K562 (cell line): ENCODE results near the gene MBP.

Experiments used
- CTCF ChIP-seq, 3 experiments: IDR thresholded peaks in 2 of 3; conservative IDR thresholded peaks in 1 of 3; 2 replicates each; pipeline ENCODE4 v1.5.1; 2011 to 2012; ENCODE audit warnings: low read length in 3 of 3, mild to moderate bottlenecking in 3 of 3, control low read depth in 2 of 3, improper control_type of control experiment in 1 of 3, inconsistent platforms in 1 of 3, low read depth in 1 of 3, mixed read lengths in 1 of 3, moderate library complexity in 1 of 3; ENCODE audit not compliant: insufficient read depth in 2 of 3
- EP400 ChIP-seq: fragments of 450-650 bp; IDR thresholded peaks from 2 replicates; pipeline ENCODE4 v1.6.1; 2017; ENCODE audit warnings: antibody characterized with exemption, mild to moderate bottlenecking, moderate library complexity
- EZH2 ChIP-seq: IDR thresholded peaks from 2 replicates; pipeline ENCODE4 v1.6.1; 2012; ENCODE audit warnings: low read depth, mild to moderate bottlenecking, inconsistent platforms, low read length, borderline replicate concordance
- KLF13 ChIP-seq: fragments of 450-650 bp; IDR thresholded peaks from 2 replicates; pipeline ENCODE4 v1.6.1; 2016; ENCODE audit warnings: missing genetic modification characterization, low read depth, mild to moderate bottlenecking, missing compliant biosample characterization, moderate library complexity, borderline replicate concordance
- SETDB1 ChIP-seq: IDR thresholded peaks from one replicate; pipeline ENCODE4 v1.6.1; 2012; ENCODE audit warnings: low read length, control low read depth, inconsistent platforms
- SMARCA4 ChIP-seq: fragments of 450-650 bp; IDR thresholded peaks from 2 replicates; pipeline ENCODE4 v1.6.1; 2016
- SMARCC2 ChIP-seq: fragments of 450-650 bp; IDR thresholded peaks from 2 replicates; pipeline ENCODE4 v1.6.1; 2017; ENCODE audit warnings: antibody characterized with exemption, moderate library complexity, mild to moderate bottlenecking, low read depth
- ZNF12 ChIP-seq: sonication (generic); formaldehyde crosslinking; IDR thresholded peaks from 2 replicates; pipeline ENCODE4 v1.4.0; 2020; ENCODE audit warnings: mild to moderate bottlenecking, missing genetic modification reagents
- ZNF445 ChIP-seq: fragments of 250-450 bp; sonication (Bioruptor Pico); IDR thresholded peaks from 2 replicates; pipeline ENCODE4 v1.4.0; 2020; ENCODE audit warnings: low read depth, mild to moderate bottlenecking, moderate library complexity

- TF ChIP-seq EP400 = no peak
- TF ChIP-seq SMARCA4 = no peak
- no peak for TF ChIP-seq SETDB1
- TF ChIP-seq CTCF (IDR thresholded peaks at IDR 0.05 in 2 of 3, conservative IDR thresholded peaks at IDR 0.05 in 1 of 3; ENCODE audit: insufficient read depth in 2 of 3, low read depth in 1 of 3, low read length in 3 of 3) = peak; percentile 79 to 81 (median 80)
- TF ChIP-seq EZH2 = no peak
- no peak for TF ChIP-seq SMARCC2
- no peak for TF ChIP-seq ZNF445 (CRISPR knock-in tag)
- no peak for TF ChIP-seq KLF13
- no peak for TF ChIP-seq ZNF12 (CRISPR knock-in tag)
These were observed 132.1 kb downstream of the MBP start for GRCh38 chr18:77000527-77000926.
